ENCODE results near the gene FFAR3. TPM values are rescaled to one million over a fixed set of nuclear protein-coding genes. Genes with fewer than 3 reads are reported as not detected.

Gene FFAR3
- total and polyA plus RNA-seq, 12 donors, result 0.11 to 0.18 (median 0.17) TPM; not detected in 8

GRCh38 chr19:35310811-35311465 is 47.3 kb upstream of the FFAR3 start:
- Histone ChIP-seq H3K4me1 (replicated peaks in 1 of 2) (peaks cover 22 to 24% of the 10 kb centered on the region in 2 donors), H3K9me3 (replicated peaks in 1 of 3) (no peaks in the 10 kb centered on the region), H3K27ac (no peak overlapping the region), H3K27me3 (no peaks in the 10 kb centered on the region), H3K4me3 (no peak overlapping the region), H3K36me3 (replicated peaks in 1 of 2) (no peaks in the 10 kb centered on the region)
- DNase-seq, result no peak
- intact Hi-C loops (cut with DNase I), result no loop called here
- TF ChIP-seq CTCF (IDR thresholded peaks at IDR 0.05) (no peak), POLR2A (IDR thresholded peaks at IDR 0.05) (no peak)
- 93 to 97% (median 96%) methylated on average over 10 of the region's 10 CpGs for WGBS, 4 donors

DNA sequence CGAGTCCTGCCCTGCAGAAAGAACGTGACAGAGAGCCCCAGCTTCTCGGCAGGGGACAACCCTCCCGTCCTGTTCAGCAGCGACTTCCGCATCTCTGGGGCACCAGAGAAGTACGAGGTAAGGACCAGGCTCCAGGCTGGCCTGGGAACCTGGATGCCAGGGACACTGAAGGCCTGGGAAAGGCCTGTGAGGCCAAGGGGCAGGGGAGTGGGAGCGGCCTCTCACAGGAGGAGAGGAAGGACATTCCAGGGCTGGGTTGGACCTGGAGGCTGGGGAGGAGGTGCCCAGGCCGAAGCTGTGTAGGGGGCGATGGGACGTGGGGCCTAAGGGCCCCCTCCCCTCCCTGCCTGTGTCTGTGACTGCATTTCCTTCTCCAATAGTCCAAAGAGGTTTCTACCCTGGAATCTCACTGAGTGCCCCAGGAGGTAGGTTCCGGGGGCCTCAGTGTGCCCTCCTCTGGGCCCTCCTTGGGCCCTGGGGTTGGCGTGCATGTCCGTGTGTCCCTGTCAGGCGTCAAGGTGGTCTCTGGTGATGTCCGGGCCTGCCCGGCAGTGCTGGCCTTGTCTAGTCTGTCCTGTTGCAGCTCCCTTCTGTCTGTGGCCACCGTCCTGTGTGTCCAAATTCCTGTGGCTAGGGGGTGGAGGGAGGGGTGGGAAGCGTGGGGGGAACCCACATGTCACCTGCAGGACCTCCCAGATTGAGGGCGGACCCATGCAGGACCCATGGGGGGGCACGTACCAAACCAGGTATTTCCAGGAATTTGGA is 46.2 kb upstream of the FFAR3 start:
- TF ChIP-seq POLR2A (IDR thresholded peaks at IDR 0.05) (no peak), CTCF (IDR thresholded peaks at IDR 0.05) (no peak)
- Histone ChIP-seq H3K4me1 (replicated peaks in 1 of 2) (peaks cover 22 to 24% of the 10 kb centered on the region in 2 donors), H3K36me3 (replicated peaks in 1 of 2) (no peaks in the 10 kb centered on the region), H3K9me3 (replicated peaks in 1 of 3) (no peaks in the 10 kb centered on the region), H3K4me3 (no peak overlapping the region), H3K27me3 (no peaks in the 10 kb centered on the region), H3K27ac (no peak overlapping the region)
- DNase-seq, result no peak
- WGBS, 4 donors, result 87 to 94% (median 89%) methylated on average over 12 to 21 of the region's 21 CpGs
- intact Hi-C loops (cut with DNase I), result no loop called here

GRCh38 chr19:35313587-35313986 is 44.7 kb upstream of the FFAR3 start:
- 26 to 35% (median 31%) methylated on average over 6 to 7 of the region's 7 CpGs for WGBS, 4 donors
- H3K4me3 ChIP-seq, result no peak overlapping the region
- TF ChIP-seq POLR2A (IDR thresholded peaks at IDR 0.05), result no peak
- TF ChIP-seq CTCF (IDR thresholded peaks at IDR 0.05), result no peak
- no peaks in the 10 kb centered on the region for H3K9me3 ChIP-seq (replicated peaks in 1 of 3)
- peak overlapping the region in 2 of 5 donors; percentile 35 to 36 for H3K27ac ChIP-seq
- intact Hi-C loops (cut with DNase I), result no loop called here
- peaks cover 32 to 38% of the 10 kb centered on the region in 2 donors for H3K4me1 ChIP-seq (replicated peaks in 1 of 2)
- H3K36me3 ChIP-seq (replicated peaks in 1 of 2), result no peaks in the 10 kb centered on the region
- H3K27me3 ChIP-seq, result no peaks in the 10 kb centered on the region
- DNase-seq, result peak; percentile 47 to 90 (median 74)

DNA sequence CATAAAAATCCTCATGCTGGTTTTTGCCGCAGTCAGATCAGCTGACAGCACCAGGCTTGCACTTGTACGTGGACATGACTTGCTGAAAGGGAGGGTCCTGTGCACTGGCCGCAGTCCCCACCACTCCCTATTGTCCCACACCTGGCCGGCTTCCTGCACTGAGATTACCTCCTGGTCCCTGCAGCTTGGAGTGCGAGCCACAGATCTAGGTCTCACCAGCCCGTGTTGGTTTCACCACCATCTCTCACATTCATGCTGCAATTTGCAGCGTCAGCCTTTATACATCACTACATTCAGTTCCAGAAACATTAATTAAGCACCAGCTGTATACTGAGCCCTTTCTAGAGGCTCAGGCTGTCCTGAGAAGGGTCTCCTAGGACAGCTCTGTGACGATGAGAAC is 44.2 kb upstream of the FFAR3 start:
- TF ChIP-seq CTCF (IDR thresholded peaks at IDR 0.05) (no peak), POLR2A (IDR thresholded peaks at IDR 0.05) (no peak)
- WGBS, 4 donors, result 75 to 92% (median 81%) methylated on average over 4 to 8 of the region's 8 CpGs
- DNase-seq, result no peak
- Histone ChIP-seq H3K27ac (peak overlapping the region in 2 of 5 donors; percentile 35 to 36), H3K36me3 (replicated peaks in 1 of 2) (no peaks in the 10 kb centered on the region), H3K9me3 (replicated peaks in 1 of 3) (no peaks in the 10 kb centered on the region), H3K4me1 (replicated peaks in 1 of 2) (peaks cover 34 to 40% of the 10 kb centered on the region in 2 donors), H3K27me3 (no peaks in the 10 kb centered on the region), H3K4me3 (no peak overlapping the region)
- intact Hi-C loops (cut with DNase I), result no loop called here
